Measurements from ENCODE around the gene MAPK9.
A peak's percentile ranks its signal among the peaks of the same experiment; 100 is the strongest.
"Not testable (repeated sequence)": the region's sequence is repeated elsewhere in the genome, so short reads cannot be mapped to it uniquely, and the experiment has no call there.

MAPK9 gene

DNA sequence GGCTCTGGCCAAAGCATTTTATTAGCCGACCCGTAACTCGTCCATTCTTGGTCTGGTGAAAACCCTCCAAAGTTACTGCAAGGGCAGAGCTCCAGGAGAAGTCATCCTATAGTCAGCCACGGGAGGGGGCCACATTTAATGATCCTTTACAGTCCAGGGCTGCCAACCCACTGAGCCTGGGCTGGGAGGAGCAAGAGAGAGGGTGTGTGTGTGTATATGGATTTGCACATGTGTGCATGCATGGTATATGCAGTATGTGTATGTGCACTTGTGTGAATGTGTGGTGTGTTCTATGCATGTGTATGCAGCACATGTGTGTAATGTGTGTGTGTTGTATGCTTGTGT is 78.7 kb downstream of the MAPK9 start:
- DNase-seq (ENCODE audit: low read depth, low spot score), result no peak
- no CpG with 5 or more reads among the region's 4 CpGs for WGBS (ENCODE audit: insufficient coverage, insufficient read length)
- H3K4me1 ChIP-seq (ENCODE audit: control insufficient read depth, insufficient read depth, low read length), result no peaks in the 10 kb centered on the region
- no peak overlapping the region for H3K27ac ChIP-seq (ENCODE audit: low read length)
- no peaks in the 10 kb centered on the region for H3K9me3 ChIP-seq (ENCODE audit: control insufficient read depth, insufficient read depth, low read length)
- no peak overlapping the region for H3K4me3 ChIP-seq (ENCODE audit: low read length)
- H3K27me3 ChIP-seq (ENCODE audit: control insufficient read depth, insufficient read depth, low read length), result peaks cover 2% of the 10 kb centered on the region; the same call in 1 of the 2 replicates
- H3K36me3 ChIP-seq (ENCODE audit: control insufficient read depth, insufficient read depth, low read length), result no peaks in the 10 kb centered on the region

DNA sequence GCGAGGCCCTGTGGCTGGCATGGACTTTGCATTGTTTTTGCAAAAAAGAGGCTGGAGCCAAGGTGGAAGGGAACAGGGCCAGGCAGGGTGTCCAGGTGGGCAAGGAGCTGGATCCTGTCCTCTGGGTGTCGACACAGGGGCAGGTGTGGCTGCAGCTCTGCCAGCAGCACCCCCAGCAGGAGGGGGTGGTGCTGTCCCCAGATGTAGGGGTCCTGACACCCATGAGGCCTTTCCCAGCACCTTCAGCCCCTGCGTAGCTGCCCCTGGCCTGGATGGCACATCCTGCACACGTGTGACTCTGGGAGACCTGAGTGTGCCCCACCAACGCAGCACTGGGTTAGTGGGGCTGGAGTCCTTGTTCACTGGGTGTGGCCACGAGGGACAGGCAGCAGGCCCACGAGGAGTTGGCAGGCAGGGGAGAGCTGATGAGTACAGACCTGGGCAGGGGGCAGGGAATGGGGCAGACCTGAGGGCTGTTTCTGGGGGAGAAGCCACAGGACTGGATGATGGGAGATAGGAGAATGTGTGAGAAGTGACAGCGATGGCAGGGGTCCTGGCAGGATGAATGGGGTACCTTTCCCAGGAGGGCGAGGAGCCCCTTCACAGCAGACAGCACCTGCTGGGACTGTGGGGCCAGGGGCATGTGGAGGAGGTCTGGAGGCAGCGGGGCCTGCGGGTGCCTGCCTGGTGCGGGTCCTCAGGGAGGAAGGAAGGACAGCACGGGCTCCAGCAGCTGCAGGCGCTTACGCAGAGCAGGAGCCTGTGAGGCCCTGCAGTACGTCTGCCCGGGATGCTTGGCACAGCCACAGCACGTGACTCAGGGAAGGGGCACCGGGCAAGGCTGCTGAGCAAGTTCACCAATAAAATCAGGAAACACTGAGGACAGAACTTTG is 79.3 kb downstream of the MAPK9 start:
- DNase-seq (ENCODE audit: low read depth, low spot score), result no peak
- no CpG with 5 or more reads among the region's 19 CpGs for WGBS (ENCODE audit: insufficient coverage, insufficient read length)
- Histone ChIP-seq H3K27me3 (ENCODE audit: control insufficient read depth, insufficient read depth, low read length) (peaks cover 8% of the 10 kb centered on the region; the same call in 1 of the 2 replicates), H3K27ac (ENCODE audit: low read length) (no peak overlapping the region), H3K36me3 (ENCODE audit: control insufficient read depth, insufficient read depth, low read length) (no peaks in the 10 kb centered on the region), H3K4me3 (ENCODE audit: low read length) (no peak overlapping the region), H3K9me3 (ENCODE audit: control insufficient read depth, insufficient read depth, low read length) (no peaks in the 10 kb centered on the region), H3K4me1 (ENCODE audit: control insufficient read depth, insufficient read depth, low read length) (no peaks in the 10 kb centered on the region)

DNA sequence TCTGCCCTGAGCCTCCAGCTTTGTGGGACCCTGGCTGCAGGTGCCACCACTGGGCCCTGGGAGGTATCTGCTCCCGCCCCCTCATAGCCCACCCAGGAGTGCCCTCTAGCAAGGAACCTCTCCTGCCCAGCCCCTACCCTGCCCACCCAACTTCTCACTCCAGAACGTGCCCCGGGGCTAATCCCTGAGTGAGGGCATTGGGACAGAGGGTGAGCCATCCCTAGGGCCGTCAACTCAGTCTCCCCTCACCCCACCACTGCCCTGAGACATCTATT is 80.2 kb downstream of the MAPK9 start:
- Histone ChIP-seq H3K9me3 (ENCODE audit: control insufficient read depth, insufficient read depth, low read length) (no peaks in the 10 kb centered on the region), H3K4me1 (ENCODE audit: control insufficient read depth, insufficient read depth, low read length) (no peaks in the 10 kb centered on the region), H3K27me3 (ENCODE audit: control insufficient read depth, insufficient read depth, low read length) (peaks cover 8% of the 10 kb centered on the region; the same call in 1 of the 2 replicates), H3K36me3 (ENCODE audit: control insufficient read depth, insufficient read depth, low read length) (no peaks in the 10 kb centered on the region), H3K27ac (ENCODE audit: low read length) (no peak overlapping the region), H3K4me3 (ENCODE audit: low read length) (no peak overlapping the region)
- no peak for DNase-seq (ENCODE audit: low read depth, low spot score)
- no CpG with 5 or more reads among the region's 4 CpGs for whole genome bisulfite sequencing (ENCODE audit: insufficient coverage, insufficient read length)

DNA sequence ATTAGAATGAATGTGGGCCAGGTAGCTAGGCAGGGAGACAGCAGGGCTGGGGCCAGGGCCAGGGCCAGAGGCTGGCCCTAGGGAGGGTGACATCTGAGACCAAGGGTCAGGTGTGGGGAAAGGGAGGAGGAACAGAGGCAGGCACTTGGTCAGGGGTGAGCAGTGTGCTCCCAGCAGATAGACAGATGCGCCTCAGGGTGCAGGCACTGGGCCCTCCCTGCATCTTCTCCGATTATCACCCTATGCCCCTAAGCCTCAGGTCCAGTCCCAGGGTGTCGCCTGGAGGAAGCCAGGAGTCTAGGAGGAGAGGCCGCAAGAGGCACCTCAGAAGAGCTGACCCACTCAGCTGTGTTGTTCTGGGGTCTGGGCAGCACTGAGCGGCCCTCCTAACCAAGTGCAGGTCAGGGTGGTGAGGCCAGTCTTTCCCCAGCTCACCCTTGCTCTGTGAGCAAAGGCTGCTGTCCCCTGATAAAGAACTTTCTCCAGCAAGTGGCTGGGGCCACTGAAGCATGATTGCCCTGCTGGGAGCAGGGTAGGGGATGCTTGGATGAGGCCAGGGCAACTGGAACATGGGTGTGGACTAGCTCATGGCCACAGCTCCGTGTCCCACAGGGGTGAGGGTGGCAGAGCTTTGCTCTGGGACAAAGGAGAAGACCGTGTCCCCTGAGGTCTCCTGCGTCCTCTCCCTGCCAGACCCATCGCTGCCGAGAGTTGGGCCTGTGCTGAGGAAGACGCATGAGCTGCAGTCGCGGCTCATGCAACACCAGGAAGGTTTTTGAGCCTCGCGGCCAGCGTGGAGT is 80.7 kb downstream of the MAPK9 start:
- no peak for DNase-seq (ENCODE audit: low read depth, low spot score)
- WGBS (ENCODE audit: insufficient coverage, insufficient read length), result no CpG with 5 or more reads among the region's 16 CpGs
- peaks cover 8% of the 10 kb centered on the region; the same call in 1 of the 2 replicates for H3K27me3 ChIP-seq (ENCODE audit: control insufficient read depth, insufficient read depth, low read length)
- H3K4me3 ChIP-seq (ENCODE audit: low read length), result no peak overlapping the region
- no peaks in the 10 kb centered on the region for H3K36me3 ChIP-seq (ENCODE audit: control insufficient read depth, insufficient read depth, low read length)
- no peaks in the 10 kb centered on the region for H3K9me3 ChIP-seq (ENCODE audit: control insufficient read depth, insufficient read depth, low read length)
- H3K27ac ChIP-seq (ENCODE audit: low read length), result no peak overlapping the region
- H3K4me1 ChIP-seq (ENCODE audit: control insufficient read depth, insufficient read depth, low read length), result no peaks in the 10 kb centered on the region

DNA sequence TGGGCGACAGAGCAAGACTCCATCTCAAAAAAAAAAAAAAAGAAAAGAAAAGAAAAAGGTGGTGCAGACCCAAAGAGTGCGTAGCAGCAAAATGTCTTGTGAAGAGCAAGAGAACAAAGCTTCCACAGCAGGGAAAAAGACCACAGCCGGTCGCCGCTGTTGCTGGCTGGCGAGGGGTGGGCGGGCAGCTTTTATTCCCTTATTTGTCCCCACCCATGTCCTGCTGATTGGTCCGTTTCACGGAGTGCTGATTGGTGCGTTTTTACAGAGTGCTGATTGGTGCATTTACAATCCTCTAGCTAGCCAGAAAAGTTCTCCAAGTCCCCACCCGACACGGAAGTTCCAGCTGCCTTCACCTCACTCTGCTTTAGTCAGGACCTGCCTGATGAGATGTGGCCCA is 81.8 kb downstream of the MAPK9 start:
- not testable (repeated sequence) for H3K27me3 ChIP-seq (ENCODE audit: control insufficient read depth, insufficient read depth, low read length); H3K36me3 ChIP-seq (ENCODE audit: control insufficient read depth, insufficient read depth, low read length); DNase-seq (ENCODE audit: low read depth, low spot score); H3K4me1 ChIP-seq (ENCODE audit: control insufficient read depth, insufficient read depth, low read length); H3K9me3 ChIP-seq (ENCODE audit: control insufficient read depth, insufficient read depth, low read length); H3K27ac ChIP-seq (ENCODE audit: low read length); H3K4me3 ChIP-seq (ENCODE audit: low read length)
- WGBS (ENCODE audit: insufficient coverage, insufficient read length), result no CpG with 5 or more reads among the region's 12 CpGs

DNA sequence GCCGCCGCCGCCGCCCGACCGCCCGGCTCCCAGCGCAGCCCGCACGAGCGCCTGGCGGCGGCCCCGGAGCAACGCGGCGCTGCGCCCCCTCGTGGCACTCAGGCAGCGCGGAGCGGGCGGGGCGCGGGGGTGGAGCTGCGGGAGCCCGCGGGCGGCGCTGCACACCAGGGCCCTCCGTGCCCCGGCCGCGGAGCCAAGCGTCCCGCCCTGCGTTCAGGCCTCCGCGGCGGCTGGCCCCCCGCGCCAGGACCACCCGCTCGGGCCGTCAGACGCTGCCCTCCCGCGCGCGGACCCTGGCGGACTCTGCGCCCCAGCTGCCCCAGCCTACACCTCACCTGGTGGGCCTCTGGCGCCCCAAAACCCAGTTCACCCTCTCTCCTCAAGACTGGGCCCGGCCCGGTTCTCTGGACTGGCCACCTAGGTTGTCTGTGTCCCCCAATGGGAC is 82.7 kb downstream of the MAPK9 start, which contains the start of gene RASGEF1C:
RASGEF1C (minus strand) TSS at position 75 of the 445 bp plus-strand sequence. CDS start 71,159 bp downstream, outside the sequence.
- Histone ChIP-seq H3K27me3 (ENCODE audit: control insufficient read depth, insufficient read depth, low read length) (peaks cover 8% of the 10 kb centered on the region; the same call in 1 of the 2 replicates), H3K27ac (ENCODE audit: low read length) (no peak within 1 kb of the TSS), H3K4me1 (ENCODE audit: control insufficient read depth, insufficient read depth, low read length) (no peaks in the 10 kb centered on the region), H3K4me3 (ENCODE audit: low read length) (peak within 1 kb of the TSS; percentile 42; the same call in 1 of the 2 replicates), H3K36me3 (ENCODE audit: control insufficient read depth, insufficient read depth, low read length) (no peaks in the 10 kb centered on the region), H3K9me3 (ENCODE audit: control insufficient read depth, insufficient read depth, low read length) (no peaks in the 10 kb centered on the region)
- peak; percentile 41 for DNase-seq (ENCODE audit: low read depth, low spot score)
- no CpG with 5 or more reads among the region's 55 CpGs for WGBS (ENCODE audit: insufficient coverage, insufficient read length)

DNA sequence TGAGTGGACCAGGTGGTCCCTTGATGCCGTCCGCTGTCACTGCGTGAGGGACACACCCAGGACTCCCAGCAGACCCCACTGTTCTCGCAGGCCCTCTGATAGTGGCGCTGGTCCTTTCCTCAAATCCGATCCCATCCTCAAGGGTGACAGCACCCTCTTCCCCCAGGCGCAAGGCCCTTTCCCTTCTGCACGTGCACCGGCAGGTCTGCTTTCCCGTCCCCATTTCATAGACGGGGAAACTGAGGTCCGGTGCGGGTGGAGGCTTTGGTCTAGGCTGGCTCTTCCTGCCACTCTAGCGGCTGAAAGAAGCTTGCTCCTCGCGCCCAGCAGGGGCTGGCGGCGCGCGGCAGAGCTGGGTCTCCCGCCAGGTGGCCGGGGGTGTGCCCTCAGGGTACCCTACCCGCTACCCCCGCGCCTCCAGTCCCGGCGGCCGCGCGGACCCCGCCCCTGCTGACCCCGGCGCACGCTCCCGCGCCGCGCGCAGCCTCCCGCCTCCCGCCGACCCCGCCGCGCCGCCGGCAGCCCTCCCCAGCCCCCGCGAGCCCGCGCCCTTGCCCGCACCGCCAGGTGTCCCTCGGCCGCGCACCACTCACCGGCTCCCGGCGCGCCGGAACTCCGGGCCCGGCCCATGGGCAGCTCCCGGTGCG is 83.3 kb downstream of the MAPK9 start:
- H3K27ac ChIP-seq (ENCODE audit: low read length), result no peak overlapping the region
- no peaks in the 10 kb centered on the region for H3K9me3 ChIP-seq (ENCODE audit: control insufficient read depth, insufficient read depth, low read length)
- peak overlapping the region; percentile 42; the same call in 1 of the 2 replicates for H3K4me3 ChIP-seq (ENCODE audit: low read length)
- H3K4me1 ChIP-seq (ENCODE audit: control insufficient read depth, insufficient read depth, low read length), result no peaks in the 10 kb centered on the region
- H3K36me3 ChIP-seq (ENCODE audit: control insufficient read depth, insufficient read depth, low read length), result no peaks in the 10 kb centered on the region
- H3K27me3 ChIP-seq (ENCODE audit: control insufficient read depth, insufficient read depth, low read length), result peaks cover 8% of the 10 kb centered on the region; the same call in 1 of the 2 replicates
- no peak for DNase-seq (ENCODE audit: low read depth, low spot score)
- no CpG with 5 or more reads among the region's 65 CpGs for WGBS (ENCODE audit: insufficient coverage, insufficient read length)

DNA sequence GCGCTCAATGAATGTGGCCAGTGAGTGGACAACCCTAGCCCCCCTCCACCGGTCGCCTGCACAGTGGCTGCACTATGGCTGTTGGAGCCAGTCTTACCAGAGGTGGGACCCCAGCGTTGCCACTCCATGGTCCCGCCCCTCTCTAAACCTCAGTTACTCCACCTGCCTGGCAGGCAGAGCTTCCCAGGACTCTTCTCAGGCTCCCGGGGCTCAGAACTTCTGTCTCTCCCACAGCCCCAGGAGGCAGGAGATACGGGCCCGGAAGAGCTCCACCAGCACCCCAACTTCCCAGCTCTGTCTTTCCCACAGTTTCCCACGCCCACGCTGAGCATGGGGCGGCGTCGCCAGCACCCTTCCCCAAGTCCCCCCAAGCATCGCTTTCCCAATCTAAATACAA is 83.8 kb downstream of the MAPK9 start:
- H3K9me3 ChIP-seq (ENCODE audit: control insufficient read depth, insufficient read depth, low read length), result no peaks in the 10 kb centered on the region
- H3K36me3 ChIP-seq (ENCODE audit: control insufficient read depth, insufficient read depth, low read length), result no peaks in the 10 kb centered on the region
- no peak for DNase-seq (ENCODE audit: low read depth, low spot score)
- H3K4me1 ChIP-seq (ENCODE audit: control insufficient read depth, insufficient read depth, low read length), result no peaks in the 10 kb centered on the region
- H3K27me3 ChIP-seq (ENCODE audit: control insufficient read depth, insufficient read depth, low read length), result peaks cover 8% of the 10 kb centered on the region; the same call in 1 of the 2 replicates
- WGBS (ENCODE audit: insufficient coverage, insufficient read length), result no CpG with 5 or more reads among the region's 14 CpGs
- H3K27ac ChIP-seq (ENCODE audit: low read length), result no peak overlapping the region
- H3K4me3 ChIP-seq (ENCODE audit: low read length), result no peak overlapping the region; the same call in 1 of the 2 replicates

DNA sequence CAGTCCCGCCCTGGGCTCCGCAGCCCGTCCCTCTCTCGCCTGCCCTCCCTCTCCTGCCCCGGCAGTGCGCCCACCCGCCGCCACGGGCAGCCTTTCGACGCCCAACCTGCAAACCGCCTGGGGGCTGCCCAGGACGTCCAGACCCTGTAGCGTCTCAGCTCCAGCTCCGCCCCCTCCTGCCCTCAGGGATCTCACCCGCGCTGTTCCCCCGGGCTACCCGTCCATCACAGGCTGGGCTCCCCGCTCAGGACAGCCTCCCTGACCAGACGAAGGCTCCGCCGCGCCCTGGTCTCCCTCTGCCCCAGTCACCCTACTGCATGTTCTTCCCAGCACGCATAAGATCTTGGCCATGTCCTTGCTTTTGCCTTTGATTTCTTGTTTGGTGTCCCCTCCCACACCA is 84.3 kb downstream of the MAPK9 start:
- H3K4me3 ChIP-seq (ENCODE audit: low read length), result no peak overlapping the region
- H3K27ac ChIP-seq (ENCODE audit: low read length), result no peak overlapping the region
- no CpG with 5 or more reads among the region's 25 CpGs for WGBS (ENCODE audit: insufficient coverage, insufficient read length)
- H3K27me3 ChIP-seq (ENCODE audit: control insufficient read depth, insufficient read depth, low read length), result peaks cover 8% of the 10 kb centered on the region; the same call in 1 of the 2 replicates
- DNase-seq (ENCODE audit: low read depth, low spot score), result no peak
- no peaks in the 10 kb centered on the region for H3K4me1 ChIP-seq (ENCODE audit: control insufficient read depth, insufficient read depth, low read length)
- H3K36me3 ChIP-seq (ENCODE audit: control insufficient read depth, insufficient read depth, low read length), result no peaks in the 10 kb centered on the region
- H3K9me3 ChIP-seq (ENCODE audit: control insufficient read depth, insufficient read depth, low read length), result no peaks in the 10 kb centered on the region

DNA sequence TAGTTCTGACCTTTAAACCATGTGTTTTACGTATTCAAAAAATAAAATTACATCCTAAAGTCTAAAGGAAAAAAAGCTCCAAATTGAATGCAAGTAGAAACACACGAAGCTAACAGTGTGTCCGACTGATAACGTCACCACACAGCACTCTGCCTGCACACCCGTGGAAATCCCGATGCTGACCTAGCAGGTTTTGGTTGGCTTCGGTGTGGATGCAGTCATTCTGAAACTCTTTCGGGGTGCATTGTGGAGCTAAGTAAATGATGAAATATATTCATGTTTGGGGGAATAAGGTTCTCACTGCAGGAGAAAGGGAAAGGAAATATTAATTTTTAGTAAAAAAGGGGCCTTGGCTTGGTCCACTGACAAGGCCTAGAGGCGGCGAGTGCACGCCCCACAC is 84.9 kb downstream of the MAPK9 start:
- DNase-seq (ENCODE audit: low read depth, low spot score), result no peak
- Histone ChIP-seq H3K9me3 (ENCODE audit: control insufficient read depth, insufficient read depth, low read length) (no peaks in the 10 kb centered on the region), H3K27me3 (ENCODE audit: control insufficient read depth, insufficient read depth, low read length) (peaks cover 8% of the 10 kb centered on the region; the same call in 1 of the 2 replicates), H3K4me3 (ENCODE audit: low read length) (no peak overlapping the region), H3K36me3 (ENCODE audit: control insufficient read depth, insufficient read depth, low read length) (no peaks in the 10 kb centered on the region), H3K27ac (ENCODE audit: low read length) (no peak overlapping the region), H3K4me1 (ENCODE audit: control insufficient read depth, insufficient read depth, low read length) (no peaks in the 10 kb centered on the region)
- WGBS (ENCODE audit: insufficient coverage, insufficient read length), result no CpG with 5 or more reads among the region's 11 CpGs
